ENCODE measurements around the gene RBMS2. TPM values are rescaled to one million over a fixed set of nuclear protein-coding genes. Genes with fewer than 3 reads are reported as not detected.

RBMS2 gene, protein sequence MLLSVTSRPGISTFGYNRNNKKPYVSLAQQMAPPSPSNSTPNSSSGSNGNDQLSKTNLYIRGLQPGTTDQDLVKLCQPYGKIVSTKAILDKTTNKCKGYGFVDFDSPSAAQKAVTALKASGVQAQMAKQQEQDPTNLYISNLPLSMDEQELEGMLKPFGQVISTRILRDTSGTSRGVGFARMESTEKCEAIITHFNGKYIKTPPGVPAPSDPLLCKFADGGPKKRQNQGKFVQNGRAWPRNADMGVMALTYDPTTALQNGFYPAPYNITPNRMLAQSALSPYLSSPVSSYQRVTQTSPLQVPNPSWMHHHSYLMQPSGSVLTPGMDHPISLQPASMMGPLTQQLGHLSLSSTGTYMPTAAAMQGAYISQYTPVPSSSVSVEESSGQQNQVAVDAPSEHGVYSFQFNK
- total RNA-seq (ENCODE audit: unreplicated experiment) = 10.2 TPM
- long read RNA-seq, full-length matches to known transcripts = 2 of 6 reads
- long read RNA-seq, partial matches to known transcripts = 0 of 6 reads
- long read RNA-seq, other reads (novel, unspliced or antisense) = 4 of 6 reads

GRCh38 chr12:56521590-56522371 is at the start of gene RBMS2:
Gene RBMS2 (plus strand): TSS chr12:56521820. CDS start chr12:56522024, 204 bp downstream.
- TF ChIP-seq, protein P1, sequence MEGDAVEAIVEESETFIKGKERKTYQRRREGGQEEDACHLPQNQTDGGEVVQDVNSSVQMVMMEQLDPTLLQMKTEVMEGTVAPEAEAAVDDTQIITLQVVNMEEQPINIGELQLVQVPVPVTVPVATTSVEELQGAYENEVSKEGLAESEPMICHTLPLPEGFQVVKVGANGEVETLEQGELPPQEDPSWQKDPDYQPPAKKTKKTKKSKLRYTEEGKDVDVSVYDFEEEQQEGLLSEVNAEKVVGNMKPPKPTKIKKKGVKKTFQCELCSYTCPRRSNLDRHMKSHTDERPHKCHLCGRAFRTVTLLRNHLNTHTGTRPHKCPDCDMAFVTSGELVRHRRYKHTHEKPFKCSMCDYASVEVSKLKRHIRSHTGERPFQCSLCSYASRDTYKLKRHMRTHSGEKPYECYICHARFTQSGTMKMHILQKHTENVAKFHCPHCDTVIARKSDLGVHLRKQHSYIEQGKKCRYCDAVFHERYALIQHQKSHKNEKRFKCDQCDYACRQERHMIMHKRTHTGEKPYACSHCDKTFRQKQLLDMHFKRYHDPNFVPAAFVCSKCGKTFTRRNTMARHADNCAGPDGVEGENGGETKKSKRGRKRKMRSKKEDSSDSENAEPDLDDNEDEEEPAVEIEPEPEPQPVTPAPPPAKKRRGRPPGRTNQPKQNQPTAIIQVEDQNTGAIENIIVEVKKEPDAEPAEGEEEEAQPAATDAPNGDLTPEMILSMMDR (IDR thresholded peaks at IDR 0.05; ENCODE audit: partially characterized antibody, unreplicated experiment) = no peak
- Mint-ChIP-seq H3K4me1 (ENCODE audit: low read depth, unreplicated experiment) (peaks cover 6% of the 10 kb centered on the region), H3K27me3 (ENCODE audit: unreplicated experiment) (no peaks in the 10 kb centered on the region), H3K9me3 (ENCODE audit: unreplicated experiment) (peaks cover 2% of the 10 kb centered on the region), H3K27ac (ENCODE audit: unreplicated experiment) (peak within 1 kb of the TSS; percentile 34), H3K4me3 (ENCODE audit: unreplicated experiment) (peak within 1 kb of the TSS; percentile 93), H3K36me3 (ENCODE audit: unreplicated experiment) (no peaks in the 10 kb centered on the region)
- DNase-seq = peak; percentile 65

- TF ChIP-seq, protein P1 (IDR thresholded peaks at IDR 0.05; ENCODE audit: partially characterized antibody, unreplicated experiment) = no peak
- H3K4me1 Mint-ChIP-seq (ENCODE audit: low read depth, unreplicated experiment) = peaks cover 2% of the 10 kb centered on the region
- peaks cover 7% of the 10 kb centered on the region for H3K27me3 Mint-ChIP-seq (ENCODE audit: unreplicated experiment)
- no peak overlapping the region for H3K4me3 Mint-ChIP-seq (ENCODE audit: unreplicated experiment)
- H3K27ac Mint-ChIP-seq (ENCODE audit: unreplicated experiment) = no peak overlapping the region
- peaks cover 1% of the 10 kb centered on the region for H3K9me3 Mint-ChIP-seq (ENCODE audit: unreplicated experiment)
- H3K36me3 Mint-ChIP-seq (ENCODE audit: unreplicated experiment) = no peaks in the 10 kb centered on the region
- DNase-seq = no peak
These were observed 47.2 kb upstream of the RBMS2 start for GRCh38 chr12:56474389-56474788.

DNA sequence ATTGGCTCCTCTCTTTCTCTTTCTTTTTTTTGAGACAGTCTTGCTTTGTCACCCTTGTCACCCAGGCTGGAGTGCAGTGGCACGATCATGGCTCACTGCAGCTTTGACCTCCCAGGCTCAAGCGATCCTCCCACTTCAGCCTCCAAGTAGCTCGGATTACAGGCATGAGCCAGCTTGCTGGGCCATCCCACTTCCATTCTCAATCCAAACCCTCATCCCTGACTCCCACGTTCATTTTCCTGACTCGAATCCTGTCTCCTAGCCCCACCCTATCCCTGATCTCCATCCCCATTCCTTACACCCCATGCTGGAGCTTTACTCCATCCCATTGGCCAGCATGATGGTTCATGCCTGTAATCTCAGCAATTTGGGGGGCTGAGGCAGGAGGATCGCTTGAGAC is 45.5 kb upstream of the RBMS2 start:
- TF ChIP-seq, protein P1 (IDR thresholded peaks at IDR 0.05; ENCODE audit: partially characterized antibody, unreplicated experiment) = no peak
- Mint-ChIP-seq H3K36me3 (ENCODE audit: unreplicated experiment) (no peaks in the 10 kb centered on the region), H3K27ac (ENCODE audit: unreplicated experiment) (no peak overlapping the region), H3K9me3 (ENCODE audit: unreplicated experiment) (peaks cover 1% of the 10 kb centered on the region), H3K4me1 (ENCODE audit: low read depth, unreplicated experiment) (no peaks in the 10 kb centered on the region), H3K27me3 (ENCODE audit: unreplicated experiment) (peaks cover 5% of the 10 kb centered on the region), H3K4me3 (ENCODE audit: unreplicated experiment) (no peak overlapping the region)
- DNase-seq = no peak

DNA sequence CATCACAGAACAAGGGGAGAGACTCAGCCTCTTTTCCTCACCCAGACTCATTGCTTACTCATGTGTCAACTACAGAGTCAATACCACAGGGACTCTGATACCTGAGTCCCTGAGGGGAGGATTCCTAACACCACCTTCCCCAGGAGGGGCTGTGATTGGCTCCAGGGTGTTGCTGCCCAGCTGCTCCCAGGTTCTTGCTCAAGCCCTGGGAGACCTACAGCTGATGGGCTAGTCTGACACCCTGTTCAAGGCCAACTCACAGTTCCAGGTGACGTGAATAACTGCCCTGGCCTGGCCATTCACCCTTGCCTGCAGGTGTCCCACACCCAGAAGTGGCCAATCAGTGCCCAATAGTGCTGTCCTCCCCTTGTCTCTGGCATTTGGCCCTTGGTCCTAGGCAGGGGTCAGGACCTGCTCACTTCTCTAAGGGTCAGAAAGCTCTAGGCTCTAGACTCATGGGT is 44.6 kb upstream of the RBMS2 start:
- no peak for DNase-seq
- TF ChIP-seq, protein P1 (IDR thresholded peaks at IDR 0.05; ENCODE audit: partially characterized antibody, unreplicated experiment) = no peak
- peaks cover 5% of the 10 kb centered on the region for H3K27me3 Mint-ChIP-seq (ENCODE audit: unreplicated experiment)
- H3K4me1 Mint-ChIP-seq (ENCODE audit: low read depth, unreplicated experiment) = no peaks in the 10 kb centered on the region
- H3K4me3 Mint-ChIP-seq (ENCODE audit: unreplicated experiment) = no peak overlapping the region
- H3K9me3 Mint-ChIP-seq (ENCODE audit: unreplicated experiment) = peaks cover 1% of the 10 kb centered on the region
- no peaks in the 10 kb centered on the region for H3K36me3 Mint-ChIP-seq (ENCODE audit: unreplicated experiment)
- no peak overlapping the region for H3K27ac Mint-ChIP-seq (ENCODE audit: unreplicated experiment)

Data from glutamatergic neuron (in vitro differentiated cells).